DND-41 (cell line): ENCODE measurements around the gene NTMT2.
"Not testable (repeated sequence)": the region's sequence is repeated elsewhere in the genome, so short reads cannot be mapped to it uniquely, and the experiment has no call there.

ENCODE experiments used
- ATAC-seq: fragments of 200-7000 bp; cut with Tn5 transposase; 3 replicates; pipeline ENCODE4 v1.9.1; 2021; ENCODE audit warnings: low read depth; ENCODE audit not compliant: insufficient read depth
- DNase-seq: peaks from one replicate; pipeline ENCODE4 v3.0.0-alpha.2; 2020
- H2AFZ ChIP-seq: 2 replicates; pipeline ENCODE4 v1.6.0; 2012; ENCODE audit warnings: low read depth, low read length
- H3K27ac ChIP-seq: 2 replicates; pipeline ENCODE4 v1.5.1; 2012; ENCODE audit warnings: low read length, inconsistent platforms
- H3K27me3 ChIP-seq: fragments of 200-600 bp; sonication (generic); 2 replicates; pipeline ENCODE4 v1.6.0; 2012; ENCODE audit warnings: low read length, mild to moderate bottlenecking, inconsistent platforms; ENCODE audit not compliant: insufficient read depth, poor library complexity
- H3K36me3 ChIP-seq: 2 replicates; pipeline ENCODE4 v1.5.1; 2012; ENCODE audit warnings: low read length, inconsistent platforms; ENCODE audit not compliant: insufficient read depth
- H3K4me1 ChIP-seq: 2 replicates; pipeline ENCODE4 v1.5.1; 2012; ENCODE audit warnings: mild to moderate bottlenecking, low read length; ENCODE audit not compliant: insufficient read depth
- H3K4me2 ChIP-seq: 2 replicates; pipeline ENCODE4 v1.6.0; 2012; ENCODE audit warnings: mild to moderate bottlenecking, moderate library complexity, low read length, inconsistent platforms; ENCODE audit not compliant: insufficient read depth
- H3K4me3 ChIP-seq, 2 experiments: fragments of 200-600 bp in 1 of 2; shearing (Covaris generic) in 1 of 2; 2 replicates each; pipeline ENCODE4 v1.5.1; 2012 to 2016; ENCODE audit warnings: inconsistent platforms in 2 of 2, low read length in 2 of 2, mild to moderate bottlenecking in 2 of 2, low read depth in 1 of 2, moderate library complexity in 1 of 2
- H3K79me2 ChIP-seq: 2 replicates; pipeline ENCODE4 v1.6.0; 2012; ENCODE audit warnings: low read length, inconsistent platforms; ENCODE audit not compliant: insufficient read depth
- H3K9ac ChIP-seq: 2 replicates; pipeline ENCODE4 v1.6.0; 2012; ENCODE audit warnings: low read depth, mild to moderate bottlenecking, inconsistent platforms, low read length, moderate library complexity
- H3K9me3 ChIP-seq: 2 replicates; pipeline ENCODE4 v1.5.1; 2012; ENCODE audit warnings: low read length, moderate library complexity, mild to moderate bottlenecking, inconsistent platforms; ENCODE audit not compliant: insufficient read depth, severe bottlenecking
- H4K20me1 ChIP-seq: 2 replicates; pipeline ENCODE4 v1.6.0; 2012; ENCODE audit warnings: low read length; ENCODE audit not compliant: insufficient read depth
- EZH2 ChIP-seq: IDR thresholded peaks from 3 replicates; pipeline ENCODE4 v1.6.1; 2012; ENCODE audit warnings: borderline replicate concordance, low read depth, mild to moderate bottlenecking, moderate library complexity, low read length, inconsistent platforms; ENCODE audit not compliant: severe bottlenecking
- TF ChIP-seq, protein P1 (sequence below): IDR thresholded peaks from 2 replicates; pipeline ENCODE4 v1.5.1; 2012; ENCODE audit warnings: borderline replicate concordance, low read length, moderate library complexity, mild to moderate bottlenecking; ENCODE audit not compliant: poor library complexity, severe bottlenecking; ENCODE audit errors: extremely low read depth

Gene NTMT2

DNA sequence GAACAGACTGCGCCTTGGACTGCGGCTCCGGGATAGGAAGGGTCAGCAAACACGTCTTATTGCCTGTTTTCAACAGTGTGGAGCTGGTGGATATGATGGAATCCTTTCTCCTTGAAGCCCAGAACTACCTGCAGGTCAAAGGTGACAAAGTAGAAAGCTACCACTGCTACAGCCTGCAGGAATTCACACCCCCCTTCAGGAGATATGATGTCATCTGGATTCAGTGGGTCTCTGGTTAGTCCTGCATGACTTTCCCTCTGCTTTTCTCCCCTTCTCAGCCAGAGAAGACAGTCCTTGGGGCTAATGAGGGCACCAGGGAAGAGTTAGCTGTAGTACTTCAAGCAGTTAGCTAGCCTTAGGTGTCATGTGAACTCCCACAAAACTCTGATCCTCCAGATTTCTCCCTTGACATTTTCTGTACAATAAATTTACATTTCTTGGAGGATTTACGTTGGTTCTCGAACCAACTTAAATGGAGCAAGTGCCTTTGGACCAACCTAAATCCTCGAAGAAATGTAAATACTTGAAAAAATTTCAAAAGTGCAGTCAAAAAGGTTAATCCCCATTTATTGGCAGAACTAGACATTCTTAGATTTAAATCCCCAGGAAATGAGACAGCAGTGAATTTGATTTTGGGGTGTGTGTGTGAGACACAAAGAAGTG lies 20.9 kb downstream of the NTMT2 start:
- ATAC-seq (no peak), DNase-seq (no peak)
- Histone ChIP-seq H3K4me2 (no peak overlapping the region), H3K4me1 (peaks cover 20% of the 10 kb centered on the region), H3K4me3 (no peak overlapping the region), H3K79me2 (no peaks in the 10 kb centered on the region), H3K36me3 (no peaks in the 10 kb centered on the region), H3K9me3 (peaks cover 2% of the 10 kb centered on the region), H3K27me3 (no peaks in the 10 kb centered on the region), H2AFZ (peak overlapping the region; percentile 62), H3K27ac (no peak overlapping the region), H3K9ac (no peak overlapping the region), H4K20me1 (no peaks in the 10 kb centered on the region)
- TF ChIP-seq EZH2: no peak
- TF ChIP-seq, protein P1, sequence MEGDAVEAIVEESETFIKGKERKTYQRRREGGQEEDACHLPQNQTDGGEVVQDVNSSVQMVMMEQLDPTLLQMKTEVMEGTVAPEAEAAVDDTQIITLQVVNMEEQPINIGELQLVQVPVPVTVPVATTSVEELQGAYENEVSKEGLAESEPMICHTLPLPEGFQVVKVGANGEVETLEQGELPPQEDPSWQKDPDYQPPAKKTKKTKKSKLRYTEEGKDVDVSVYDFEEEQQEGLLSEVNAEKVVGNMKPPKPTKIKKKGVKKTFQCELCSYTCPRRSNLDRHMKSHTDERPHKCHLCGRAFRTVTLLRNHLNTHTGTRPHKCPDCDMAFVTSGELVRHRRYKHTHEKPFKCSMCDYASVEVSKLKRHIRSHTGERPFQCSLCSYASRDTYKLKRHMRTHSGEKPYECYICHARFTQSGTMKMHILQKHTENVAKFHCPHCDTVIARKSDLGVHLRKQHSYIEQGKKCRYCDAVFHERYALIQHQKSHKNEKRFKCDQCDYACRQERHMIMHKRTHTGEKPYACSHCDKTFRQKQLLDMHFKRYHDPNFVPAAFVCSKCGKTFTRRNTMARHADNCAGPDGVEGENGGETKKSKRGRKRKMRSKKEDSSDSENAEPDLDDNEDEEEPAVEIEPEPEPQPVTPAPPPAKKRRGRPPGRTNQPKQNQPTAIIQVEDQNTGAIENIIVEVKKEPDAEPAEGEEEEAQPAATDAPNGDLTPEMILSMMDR: no peak

DNA sequence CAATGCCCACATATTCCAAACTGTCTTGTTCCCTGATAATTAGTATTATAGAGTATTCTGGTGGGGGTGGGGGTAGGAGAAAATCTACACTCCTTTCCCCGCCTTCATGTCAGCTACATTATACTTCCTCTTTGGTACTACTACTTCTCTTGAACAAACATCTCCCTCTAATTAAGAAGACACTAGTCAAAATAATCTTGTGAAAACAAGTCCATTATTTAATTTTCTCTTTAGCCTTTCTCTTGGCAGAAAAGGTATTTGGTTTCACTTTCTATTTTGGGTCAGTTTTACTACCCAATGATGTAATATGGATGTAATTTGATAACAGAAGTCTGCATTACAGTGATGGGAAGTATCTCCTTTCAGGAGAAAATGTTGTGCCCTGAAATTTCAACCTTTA lies 22.5 kb downstream of the NTMT2 start:
- Histone ChIP-seq H3K27me3 (no peaks in the 10 kb centered on the region), H3K36me3 (no peaks in the 10 kb centered on the region), H3K9ac (peak overlapping the region; percentile 47), H3K4me1 (peaks cover 20% of the 10 kb centered on the region), H3K27ac (peak overlapping the region; percentile 87), H3K79me2 (no peaks in the 10 kb centered on the region), H3K9me3 (peaks cover 2% of the 10 kb centered on the region), H2AFZ (peak overlapping the region; percentile 62), H3K4me2 (peak overlapping the region; percentile 58), H4K20me1 (no peaks in the 10 kb centered on the region), H3K4me3 (peak overlapping the region in 1 of 2 experiments; percentile 39; a peak in 2 of 4 replicates)
- no peak for TF ChIP-seq EZH2
- TF ChIP-seq, protein P1: no peak
- peak; percentile 87 for ATAC-seq
- DNase-seq: no peak

DNA sequence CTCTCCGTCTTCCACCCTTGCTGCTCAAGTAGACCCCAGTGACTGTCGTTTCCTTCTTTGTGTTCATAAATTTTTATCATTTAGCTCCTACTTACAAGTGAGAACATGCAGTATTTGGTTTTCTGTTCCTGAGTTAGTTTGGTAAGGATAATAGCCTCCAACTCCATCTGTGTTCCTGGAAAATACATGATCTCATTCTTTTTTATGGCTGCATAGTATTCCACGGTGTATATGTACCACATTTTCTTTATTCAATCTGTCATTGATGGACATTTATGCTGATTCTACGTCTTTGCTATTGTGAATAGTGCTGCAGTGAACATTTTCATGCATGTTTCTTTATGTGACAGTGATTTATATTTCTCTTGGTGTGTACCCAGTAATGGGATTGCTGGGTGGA lies 24.8 kb downstream of the NTMT2 start:
- H3K9ac ChIP-seq, DNase-seq, H3K27ac ChIP-seq, H3K79me2 ChIP-seq, H3K9me3 ChIP-seq, H4K20me1 ChIP-seq, H3K27me3 ChIP-seq, ATAC-seq, H3K36me3 ChIP-seq, H2AFZ ChIP-seq, H3K4me2 ChIP-seq, H3K4me3 ChIP-seq: not testable (repeated sequence)
- peaks cover 20% of the 10 kb centered on the region for H3K4me1 ChIP-seq

DNA sequence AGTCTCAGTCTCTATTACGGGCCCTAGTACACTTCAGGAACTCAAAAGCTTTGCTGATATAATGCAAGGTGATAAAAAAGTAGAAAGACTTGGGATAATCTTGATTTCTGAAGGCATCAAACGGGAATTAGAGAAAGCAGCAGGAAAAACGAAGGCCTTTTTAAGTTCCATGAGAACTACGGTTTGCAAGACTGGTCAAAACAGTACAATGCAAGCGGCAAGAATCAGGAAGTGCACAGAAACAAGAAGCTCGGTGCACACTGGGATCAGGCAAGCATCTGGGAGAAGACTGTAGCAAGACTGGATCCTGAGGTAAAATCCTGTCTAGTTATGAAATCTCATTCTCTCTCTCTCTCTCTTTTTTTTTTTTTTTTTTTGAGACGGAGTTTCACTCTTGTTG lies 28.6 kb downstream of the NTMT2 start:
- H3K36me3 ChIP-seq: no peaks in the 10 kb centered on the region
- H2AFZ ChIP-seq: no peak overlapping the region
- H3K27ac ChIP-seq: no peak overlapping the region
- no peak overlapping the region for H3K4me3 ChIP-seq
- TF ChIP-seq, protein P1: no peak
- no peak for TF ChIP-seq EZH2
- H3K4me1 ChIP-seq: no peaks in the 10 kb centered on the region
- peaks cover 2% of the 10 kb centered on the region for H3K9me3 ChIP-seq
- DNase-seq (no peak), ATAC-seq (no peak)
- H3K79me2 ChIP-seq: no peaks in the 10 kb centered on the region
- no peaks in the 10 kb centered on the region for H3K27me3 ChIP-seq
- H3K9ac ChIP-seq: no peak overlapping the region
- no peak overlapping the region for H3K4me2 ChIP-seq
- H4K20me1 ChIP-seq: no peaks in the 10 kb centered on the region
